Fibroblast of lung (primary cell): ENCODE data around the gene DDX10.

Experiments
- EZH2 ChIP-seq: IDR thresholded peaks from 2 replicates; pipeline ENCODE4 v1.5.1; 2012; ENCODE audit warnings: low read length, control low read depth, mild to moderate bottlenecking; ENCODE audit errors: missing control alignments
- TF ChIP-seq, protein P1 (sequence below), 2 donors: IDR thresholded peaks in 1 of 2; conservative IDR thresholded peaks in 1 of 2; 1 replicate in 1 of 2; 2 replicates in 1 of 2; pipeline ENCODE4 v1.5.1; 2011 to 2012; ENCODE audit warnings: low read length in 2 of 2, control low read depth in 1 of 2, inconsistent platforms in 1 of 2, low read depth in 1 of 2, mild to moderate bottlenecking in 1 of 2

DNA sequence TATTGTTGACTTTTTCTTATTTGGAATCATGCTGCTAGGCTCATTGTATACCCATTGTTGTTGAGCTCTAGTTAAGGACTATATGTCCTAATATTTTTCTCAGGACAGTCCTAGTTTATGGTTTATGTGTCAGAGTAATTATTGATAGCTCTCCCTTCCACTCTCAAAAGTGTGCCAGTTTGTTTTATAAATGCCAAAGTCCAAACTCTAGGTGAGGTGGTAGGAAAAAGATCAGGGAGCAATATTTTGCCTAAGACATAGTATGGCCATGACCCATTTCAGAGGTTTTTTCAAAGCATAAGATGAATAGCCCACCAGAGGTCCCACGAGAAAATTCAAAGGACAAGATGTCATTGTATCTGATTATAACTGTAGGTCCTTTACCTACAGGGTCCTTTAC is 20.9 kb upstream of the DDX10 start:
- TF ChIP-seq, protein P1, sequence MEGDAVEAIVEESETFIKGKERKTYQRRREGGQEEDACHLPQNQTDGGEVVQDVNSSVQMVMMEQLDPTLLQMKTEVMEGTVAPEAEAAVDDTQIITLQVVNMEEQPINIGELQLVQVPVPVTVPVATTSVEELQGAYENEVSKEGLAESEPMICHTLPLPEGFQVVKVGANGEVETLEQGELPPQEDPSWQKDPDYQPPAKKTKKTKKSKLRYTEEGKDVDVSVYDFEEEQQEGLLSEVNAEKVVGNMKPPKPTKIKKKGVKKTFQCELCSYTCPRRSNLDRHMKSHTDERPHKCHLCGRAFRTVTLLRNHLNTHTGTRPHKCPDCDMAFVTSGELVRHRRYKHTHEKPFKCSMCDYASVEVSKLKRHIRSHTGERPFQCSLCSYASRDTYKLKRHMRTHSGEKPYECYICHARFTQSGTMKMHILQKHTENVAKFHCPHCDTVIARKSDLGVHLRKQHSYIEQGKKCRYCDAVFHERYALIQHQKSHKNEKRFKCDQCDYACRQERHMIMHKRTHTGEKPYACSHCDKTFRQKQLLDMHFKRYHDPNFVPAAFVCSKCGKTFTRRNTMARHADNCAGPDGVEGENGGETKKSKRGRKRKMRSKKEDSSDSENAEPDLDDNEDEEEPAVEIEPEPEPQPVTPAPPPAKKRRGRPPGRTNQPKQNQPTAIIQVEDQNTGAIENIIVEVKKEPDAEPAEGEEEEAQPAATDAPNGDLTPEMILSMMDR (conservative IDR thresholded peaks at IDR 0.05 in 1 of 2, IDR thresholded peaks at IDR 0.05 in 1 of 2; ENCODE audit: low read depth in 1 of 2, low read length in 2 of 2), result no peak
- TF ChIP-seq EZH2, result no peak
